Tibial nerve (tissue), 3 donors: ENCODE measurements around the gene ALDH4A1.

Experiments
- CTCF ChIP-seq, 5 experiments: fragments of 200-600 bp in 3 of 5; fragments of 450-650 bp in 2 of 5; sonication (generic) in 3 of 5; IDR thresholded peaks; one replicate each; pipeline ENCODE4 v1.5.1; 2016 to 2019; ENCODE audit warnings: antibody characterized with exemption in 5 of 5, mild to moderate bottlenecking in 3 of 5, moderate library complexity in 2 of 5
- POLR2A ChIP-seq, 2 donors: fragments of 450-650 bp; IDR thresholded peaks; one replicate each; pipeline ENCODE4 v1.6.1; 2017; ENCODE audit warnings: antibody characterized with exemption in 2 of 2, mild to moderate bottlenecking in 2 of 2, moderate library complexity in 2 of 2

- TF ChIP-seq CTCF (IDR thresholded peaks at IDR 0.05) (no peak), POLR2A (IDR thresholded peaks at IDR 0.05) (no peak)
These were observed 21.9 kb upstream of the ALDH4A1 start for GRCh38 chr1:18924221-18924691.
